Measurements from ENCODE around the gene CHST15.

The CHST15 gene

DNA sequence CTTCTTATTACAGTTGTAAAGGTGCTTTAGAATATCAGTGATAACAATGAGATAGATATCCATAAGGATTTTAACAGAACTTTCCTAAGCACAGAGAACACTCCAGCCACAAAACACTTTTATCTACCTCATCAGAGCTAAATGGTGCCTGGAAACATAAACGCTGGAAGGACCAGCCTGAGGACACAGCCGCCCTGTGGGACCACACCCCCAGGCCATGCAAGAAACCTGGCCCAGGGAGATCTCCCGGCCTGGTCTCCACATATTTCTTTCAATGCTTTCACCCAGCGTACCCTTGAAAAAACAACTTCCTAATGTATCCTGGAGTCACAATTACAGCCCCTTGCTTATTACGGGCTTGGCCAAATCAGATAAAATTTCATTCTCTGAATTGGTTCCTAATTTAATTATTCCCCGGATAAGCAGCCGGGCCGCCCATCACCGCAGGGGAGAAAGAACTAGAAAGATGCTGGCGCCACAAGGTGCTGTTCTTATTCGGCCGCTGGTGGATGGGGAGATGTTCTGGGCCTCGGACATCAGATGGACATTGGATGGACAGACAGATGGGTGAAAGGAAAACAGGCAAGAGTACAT is 11.8 kb downstream of the CHST15 start:
- H3K4me1 Mint-ChIP-seq: peaks cover 79% of the 10 kb centered on the region
- peaks cover 5% of the 10 kb centered on the region for H3K9me3 Mint-ChIP-seq
- TF ChIP-seq, protein P1, sequence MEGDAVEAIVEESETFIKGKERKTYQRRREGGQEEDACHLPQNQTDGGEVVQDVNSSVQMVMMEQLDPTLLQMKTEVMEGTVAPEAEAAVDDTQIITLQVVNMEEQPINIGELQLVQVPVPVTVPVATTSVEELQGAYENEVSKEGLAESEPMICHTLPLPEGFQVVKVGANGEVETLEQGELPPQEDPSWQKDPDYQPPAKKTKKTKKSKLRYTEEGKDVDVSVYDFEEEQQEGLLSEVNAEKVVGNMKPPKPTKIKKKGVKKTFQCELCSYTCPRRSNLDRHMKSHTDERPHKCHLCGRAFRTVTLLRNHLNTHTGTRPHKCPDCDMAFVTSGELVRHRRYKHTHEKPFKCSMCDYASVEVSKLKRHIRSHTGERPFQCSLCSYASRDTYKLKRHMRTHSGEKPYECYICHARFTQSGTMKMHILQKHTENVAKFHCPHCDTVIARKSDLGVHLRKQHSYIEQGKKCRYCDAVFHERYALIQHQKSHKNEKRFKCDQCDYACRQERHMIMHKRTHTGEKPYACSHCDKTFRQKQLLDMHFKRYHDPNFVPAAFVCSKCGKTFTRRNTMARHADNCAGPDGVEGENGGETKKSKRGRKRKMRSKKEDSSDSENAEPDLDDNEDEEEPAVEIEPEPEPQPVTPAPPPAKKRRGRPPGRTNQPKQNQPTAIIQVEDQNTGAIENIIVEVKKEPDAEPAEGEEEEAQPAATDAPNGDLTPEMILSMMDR (IDR thresholded peaks at IDR 0.05): no peak
- DNase-seq: no peak
- no peak overlapping the region for H3K4me3 Mint-ChIP-seq
- H3K27me3 Mint-ChIP-seq (ENCODE audit: low read depth, poor library complexity): peaks cover 6% of the 10 kb centered on the region
- H3K36me3 Mint-ChIP-seq (ENCODE audit: low read depth): peaks cover 13% of the 10 kb centered on the region
- no peak overlapping the region for H3K27ac Mint-ChIP-seq

GRCh38 chr10:124079864-124080263 is 13.5 kb downstream of the CHST15 start:
- TF ChIP-seq, protein P1 (IDR thresholded peaks at IDR 0.05): no peak
- no peaks in the 10 kb centered on the region for H3K27me3 Mint-ChIP-seq (ENCODE audit: low read depth, poor library complexity)
- peaks cover 5% of the 10 kb centered on the region for H3K9me3 Mint-ChIP-seq
- no peak overlapping the region for H3K4me3 Mint-ChIP-seq
- no peak for DNase-seq
- peaks cover 80% of the 10 kb centered on the region for H3K4me1 Mint-ChIP-seq
- H3K27ac Mint-ChIP-seq: peak overlapping the region; percentile 41
- H3K36me3 Mint-ChIP-seq (ENCODE audit: low read depth): peaks cover 13% of the 10 kb centered on the region

DNA sequence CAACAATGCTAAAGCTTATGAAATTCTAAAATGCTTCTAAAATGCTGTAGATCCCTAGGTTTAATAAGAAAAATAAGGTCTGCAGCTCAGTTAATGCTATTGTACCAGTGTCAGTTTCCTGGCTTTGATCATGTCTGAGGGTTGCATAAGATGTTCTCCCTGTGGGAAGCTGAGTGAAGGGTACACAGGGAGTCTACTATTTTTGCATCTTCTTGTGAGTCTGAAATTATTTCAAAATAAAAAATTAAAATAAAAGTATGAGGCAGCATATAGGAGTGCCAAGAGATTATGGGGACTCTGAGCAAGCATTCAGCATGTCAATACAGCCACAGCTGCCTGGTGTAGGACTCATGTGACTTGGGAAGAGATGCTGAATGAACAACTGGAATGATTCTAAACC is 14.7 kb downstream of the CHST15 start:
- Mint-ChIP-seq H3K9me3 (peaks cover 5% of the 10 kb centered on the region), H3K4me1 (peaks cover 80% of the 10 kb centered on the region)

DNA sequence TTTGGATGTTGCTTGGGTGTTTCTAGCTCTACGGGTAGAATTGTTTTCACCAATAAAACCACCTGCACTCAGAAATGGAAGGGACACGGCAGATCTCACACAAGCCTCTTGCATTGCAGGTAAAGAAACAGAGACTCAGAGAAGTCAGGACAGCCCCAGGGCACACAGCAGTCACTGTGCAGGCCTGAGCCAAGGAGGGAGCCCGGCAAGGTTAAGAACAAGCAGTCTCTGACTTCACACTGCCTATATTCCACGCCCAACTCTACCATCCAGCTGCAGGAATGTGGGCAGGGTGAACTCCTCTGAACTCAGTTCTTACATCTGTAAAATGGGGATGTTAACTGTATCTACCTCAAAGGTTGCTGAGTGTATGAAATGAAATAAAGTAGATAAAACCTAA is 15.4 kb downstream of the CHST15 start:
- H3K27ac Mint-ChIP-seq: no peak overlapping the region
- peaks cover 5% of the 10 kb centered on the region for H3K9me3 Mint-ChIP-seq
- TF ChIP-seq, protein P1 (IDR thresholded peaks at IDR 0.05): no peak
- peaks cover 2% of the 10 kb centered on the region for H3K27me3 Mint-ChIP-seq (ENCODE audit: low read depth, poor library complexity)
- H3K4me3 Mint-ChIP-seq: no peak overlapping the region
- DNase-seq: no peak
- H3K36me3 Mint-ChIP-seq (ENCODE audit: low read depth): peaks cover 7% of the 10 kb centered on the region
- peaks cover 81% of the 10 kb centered on the region for H3K4me1 Mint-ChIP-seq

More for the DNA sequence above, 14.7 kb downstream of the CHST15 start:
- H3K36me3 Mint-ChIP-seq (ENCODE audit: low read depth): peaks cover 13% of the 10 kb centered on the region
- H3K27me3 Mint-ChIP-seq (ENCODE audit: low read depth, poor library complexity): no peaks in the 10 kb centered on the region
- TF ChIP-seq, protein P1 (IDR thresholded peaks at IDR 0.05): no peak
- DNase-seq: no peak
- no peak overlapping the region for H3K4me3 Mint-ChIP-seq
- H3K27ac Mint-ChIP-seq: no peak overlapping the region

- TF ChIP-seq, protein P1 (IDR thresholded peaks at IDR 0.05): no peak
- H3K36me3 Mint-ChIP-seq (ENCODE audit: low read depth): peaks cover 2% of the 10 kb centered on the region
- no peak overlapping the region for H3K4me3 Mint-ChIP-seq
- H3K4me1 Mint-ChIP-seq: peaks cover 88% of the 10 kb centered on the region
- peak; percentile 38 for DNase-seq
- H3K27ac Mint-ChIP-seq: no peak overlapping the region
- no peaks in the 10 kb centered on the region for H3K9me3 Mint-ChIP-seq
- peaks cover 5% of the 10 kb centered on the region for H3K27me3 Mint-ChIP-seq (ENCODE audit: low read depth, poor library complexity)
Measured at GRCh38 chr10:124077208-124077993, 16.0 kb downstream of the CHST15 start.

Measured in nephron progenitor cell (in vitro differentiated cells).